ENCODE data around the gene SENP1. TPM values are rescaled to one million over a fixed set of nuclear protein-coding genes. Genes with fewer than 3 reads are reported as not detected.

Gene SENP1
- total and polyA plus RNA-seq, 2 experiments from 2014 or later, result 16.7 to 20.4 TPM

GRCh38 chr12:48029491-48030172, 76.2 kb downstream of the SENP1 start:
- Histone ChIP-seq H3K4me1 (ENCODE audit: low read depth) (peaks cover 42% of the 10 kb centered on the region), H3K27ac (peak overlapping the region; percentile 56), H3K27me3 (no peaks in the 10 kb centered on the region), H3K36me3 (no peaks in the 10 kb centered on the region), H3K4me3 (no peak overlapping the region), H3K9me3 (ENCODE audit: low read depth) (no peaks in the 10 kb centered on the region)
- DNase-seq (ENCODE audit: low read depth in 1 of 2, low spot score in 1 of 2), result no peak
- TF ChIP-seq CTCF (IDR thresholded peaks at IDR 0.05; ENCODE audit: low read depth, low read length), result no peak

- Histone ChIP-seq H3K36me3 (no peaks in the 10 kb centered on the region), H3K9me3 (ENCODE audit: low read depth) (no peaks in the 10 kb centered on the region), H3K4me3 (no peak overlapping the region), H3K4me1 (ENCODE audit: low read depth) (peaks cover 43% of the 10 kb centered on the region), H3K27ac (peak overlapping the region; percentile 56), H3K27me3 (no peaks in the 10 kb centered on the region)
- peak in 1 of 2 donors; percentile 52 for DNase-seq (ENCODE audit: low read depth in 1 of 2, low spot score in 1 of 2)
- no peak for TF ChIP-seq CTCF (IDR thresholded peaks at IDR 0.05; ENCODE audit: low read depth, low read length)
Observed at GRCh38 chr12:48028541-48029431, 77.1 kb downstream of the SENP1 start.

- TF ChIP-seq CTCF (IDR thresholded peaks at IDR 0.05; ENCODE audit: low read depth, low read length), result no peak
- no peak for DNase-seq (ENCODE audit: low read depth in 1 of 2, low spot score in 1 of 2)
- no peaks in the 10 kb centered on the region for H3K36me3 ChIP-seq
- no peaks in the 10 kb centered on the region for H3K9me3 ChIP-seq (ENCODE audit: low read depth)
- no peak overlapping the region for H3K4me3 ChIP-seq
- no peak overlapping the region for H3K27ac ChIP-seq
- H3K4me1 ChIP-seq (ENCODE audit: low read depth), result peaks cover 56% of the 10 kb centered on the region
- peaks cover 2% of the 10 kb centered on the region for H3K27me3 ChIP-seq
Observed at GRCh38 chr12:48027183-48028002, 78.5 kb downstream of the SENP1 start.

- Histone ChIP-seq H3K27me3 (peaks cover 2% of the 10 kb centered on the region), H3K4me1 (ENCODE audit: low read depth) (peaks cover 59% of the 10 kb centered on the region), H3K4me3 (no peak overlapping the region), H3K9me3 (ENCODE audit: low read depth) (no peaks in the 10 kb centered on the region), H3K36me3 (no peaks in the 10 kb centered on the region), H3K27ac (no peak overlapping the region)
- DNase-seq (ENCODE audit: low read depth in 1 of 2, low spot score in 1 of 2), result no peak
- no peak for TF ChIP-seq CTCF (IDR thresholded peaks at IDR 0.05; ENCODE audit: low read depth, low read length)
Observed at GRCh38 chr12:48026060-48026827, 79.6 kb downstream of the SENP1 start.

- DNase-seq (ENCODE audit: low read depth in 1 of 2, low spot score in 1 of 2), result no peak
- TF ChIP-seq CTCF (IDR thresholded peaks at IDR 0.05; ENCODE audit: low read depth, low read length), result no peak
- peaks cover 2% of the 10 kb centered on the region for H3K27me3 ChIP-seq
- no peaks in the 10 kb centered on the region for H3K9me3 ChIP-seq (ENCODE audit: low read depth)
- no peak overlapping the region for H3K4me3 ChIP-seq
- peaks cover 53% of the 10 kb centered on the region for H3K4me1 ChIP-seq (ENCODE audit: low read depth)
- no peak overlapping the region for H3K27ac ChIP-seq
- H3K36me3 ChIP-seq, result no peaks in the 10 kb centered on the region
Observed at GRCh38 chr12:48025281-48025680, 80.6 kb downstream of the SENP1 start.

Data from cardiac muscle cell (in vitro differentiated cells and primary cell).